CD4-positive, alpha-beta T cell treated with Interleukin-17A for 4 hours (primary cell): ENCODE data around the gene PLEK2.
"Not testable (repeated sequence)": the region's sequence is repeated elsewhere in the genome, so short reads cannot be mapped to it uniquely, and the experiment has no call there.

Experiments used
- DNase-seq: peaks from one replicate; pipeline ENCODE4 v3.0.0-alpha.2; 2020; ENCODE audit warnings: mixed read lengths

PLEK2 gene

DNA sequence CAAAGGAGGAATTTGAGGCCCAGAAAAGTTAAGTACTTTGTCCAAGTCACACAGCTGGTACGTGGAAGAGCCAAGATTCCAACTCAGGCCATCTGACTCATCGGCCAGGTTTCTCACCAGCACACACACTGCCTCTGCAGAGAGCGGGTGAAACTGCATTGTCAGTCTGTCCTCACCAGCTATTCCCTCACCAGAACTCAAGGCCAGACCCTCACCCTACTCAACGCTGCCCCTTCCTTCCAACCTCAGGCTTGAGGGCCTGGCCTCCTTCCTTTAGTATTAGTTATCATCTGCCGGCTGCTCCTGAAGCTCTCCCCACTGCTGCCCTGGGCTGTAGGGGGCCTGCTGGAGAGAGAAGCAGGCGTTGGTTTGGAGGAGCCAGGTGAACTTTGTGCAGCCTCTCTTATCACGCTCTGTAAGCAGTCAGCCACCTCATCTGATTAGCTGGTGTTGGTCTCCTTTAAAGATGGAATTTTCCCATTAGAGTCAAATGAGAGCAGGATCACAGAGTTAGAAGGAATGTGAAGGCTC, 16.6 kb upstream of the PLEK2 start:
- no peak for DNase-seq

DNA sequence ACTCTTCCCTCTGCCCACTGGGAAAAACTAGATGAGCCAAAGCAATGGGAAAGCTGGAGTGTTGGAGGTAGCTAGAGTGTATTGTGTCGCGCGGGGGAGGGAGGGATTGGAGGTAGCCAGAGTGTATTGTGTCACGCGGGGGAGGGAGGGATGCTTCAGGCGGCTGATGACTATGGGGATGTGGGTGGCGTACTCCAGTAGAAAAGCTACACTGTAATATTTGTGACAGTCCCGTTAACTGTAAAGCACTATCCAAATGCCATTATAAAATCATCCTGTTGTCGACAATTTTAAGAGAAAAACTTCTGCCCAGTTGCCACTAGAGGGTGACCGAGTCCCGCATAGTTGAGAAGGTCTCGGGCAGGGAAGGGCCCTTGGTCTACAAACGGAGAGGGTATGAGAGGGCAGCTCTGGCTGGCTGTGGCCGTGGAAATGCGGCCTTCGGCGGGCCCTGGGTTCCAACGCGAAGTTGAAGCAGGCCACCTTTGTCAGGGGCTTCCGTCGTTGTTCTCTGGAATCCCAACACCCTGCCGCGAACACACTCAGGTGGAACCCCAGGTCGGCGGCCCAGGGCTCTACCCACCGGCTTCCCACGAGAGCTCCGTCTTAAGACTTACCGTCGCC, 15.1 kb upstream of the PLEK2 start:
- peak; percentile 80 for DNase-seq

DNA sequence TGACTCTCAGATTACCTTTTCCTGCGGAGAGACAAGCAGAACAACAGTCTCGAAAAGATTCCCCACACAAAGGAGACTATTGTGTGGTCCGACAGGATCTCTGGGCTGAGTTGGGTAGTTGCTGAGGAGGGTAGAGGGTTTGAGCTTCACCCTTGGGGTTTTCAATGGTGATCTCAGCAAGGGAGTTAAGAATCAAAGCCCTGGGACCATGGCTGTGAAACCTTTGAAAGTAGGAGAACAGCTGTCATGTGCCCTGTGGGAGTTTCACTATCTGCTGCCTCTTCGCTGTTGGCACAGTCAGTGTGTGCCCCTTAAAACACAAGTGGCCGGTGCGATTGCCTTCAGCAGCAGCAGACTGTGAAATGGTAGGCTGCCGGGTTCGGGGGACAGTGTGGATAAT, 14.2 kb upstream of the PLEK2 start:
- DNase-seq = no peak

DNA sequence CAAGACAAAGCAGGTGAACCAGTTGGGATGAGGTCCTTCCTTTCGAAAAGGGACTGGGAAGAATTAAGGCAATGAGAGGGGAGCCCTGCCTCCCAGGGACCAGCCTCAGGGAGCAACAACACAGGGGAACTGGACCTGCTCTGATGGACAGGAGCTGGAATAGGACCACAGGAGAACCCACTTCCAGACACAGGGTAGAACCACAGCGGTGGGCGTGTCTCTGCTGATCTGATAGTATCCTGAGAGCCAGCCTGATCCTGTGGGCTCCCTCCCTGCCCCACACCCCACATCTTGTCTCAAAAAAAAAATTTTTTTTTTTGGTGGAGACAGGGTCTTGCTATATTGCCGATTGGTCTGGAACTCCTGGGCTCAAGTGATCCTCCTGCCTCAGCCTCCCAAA, 13.6 kb upstream of the PLEK2 start:
- no peak for DNase-seq

DNA sequence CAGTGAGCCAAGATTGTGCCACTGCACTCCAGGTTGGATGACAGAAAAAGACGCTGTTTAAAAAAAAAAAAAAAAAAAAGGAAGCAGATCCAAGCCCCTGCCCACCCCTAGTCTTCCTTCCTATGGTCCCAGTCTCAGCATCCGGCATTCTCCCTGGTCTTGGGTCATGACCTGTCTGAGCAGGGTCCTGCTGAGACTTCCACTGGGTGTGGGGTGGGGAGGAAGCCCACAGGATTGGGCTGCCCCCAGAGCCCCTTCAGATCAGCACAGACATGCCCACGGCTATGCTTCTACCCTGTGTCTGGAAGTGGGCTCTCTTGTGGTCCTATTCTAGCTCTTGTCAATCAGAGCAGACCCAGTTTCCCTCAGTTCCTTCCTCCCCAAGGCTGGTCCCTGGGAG, 12.6 kb upstream of the PLEK2 start:
- no peak for DNase-seq

DNA sequence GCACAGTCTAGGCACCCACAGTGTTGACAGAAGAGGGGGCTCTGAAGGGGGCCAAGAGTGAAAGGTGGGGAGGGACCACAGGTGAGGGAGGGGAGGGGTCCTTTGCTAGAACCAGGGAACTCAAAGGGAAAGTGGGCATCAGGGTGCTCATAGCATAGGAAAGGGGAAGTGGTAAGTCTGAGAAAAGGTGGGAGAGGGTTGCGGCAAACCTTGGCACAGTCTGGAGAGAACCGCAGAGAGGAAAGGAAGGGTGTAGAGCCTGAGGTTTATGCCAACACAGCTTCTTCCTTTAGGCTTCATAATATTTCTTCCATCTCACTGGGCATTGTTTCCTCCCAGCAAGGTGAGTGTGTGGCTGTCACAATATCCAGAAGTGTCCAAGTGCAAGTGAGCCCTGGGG, 11.5 kb upstream of the PLEK2 start:
- DNase-seq = no peak

DNA sequence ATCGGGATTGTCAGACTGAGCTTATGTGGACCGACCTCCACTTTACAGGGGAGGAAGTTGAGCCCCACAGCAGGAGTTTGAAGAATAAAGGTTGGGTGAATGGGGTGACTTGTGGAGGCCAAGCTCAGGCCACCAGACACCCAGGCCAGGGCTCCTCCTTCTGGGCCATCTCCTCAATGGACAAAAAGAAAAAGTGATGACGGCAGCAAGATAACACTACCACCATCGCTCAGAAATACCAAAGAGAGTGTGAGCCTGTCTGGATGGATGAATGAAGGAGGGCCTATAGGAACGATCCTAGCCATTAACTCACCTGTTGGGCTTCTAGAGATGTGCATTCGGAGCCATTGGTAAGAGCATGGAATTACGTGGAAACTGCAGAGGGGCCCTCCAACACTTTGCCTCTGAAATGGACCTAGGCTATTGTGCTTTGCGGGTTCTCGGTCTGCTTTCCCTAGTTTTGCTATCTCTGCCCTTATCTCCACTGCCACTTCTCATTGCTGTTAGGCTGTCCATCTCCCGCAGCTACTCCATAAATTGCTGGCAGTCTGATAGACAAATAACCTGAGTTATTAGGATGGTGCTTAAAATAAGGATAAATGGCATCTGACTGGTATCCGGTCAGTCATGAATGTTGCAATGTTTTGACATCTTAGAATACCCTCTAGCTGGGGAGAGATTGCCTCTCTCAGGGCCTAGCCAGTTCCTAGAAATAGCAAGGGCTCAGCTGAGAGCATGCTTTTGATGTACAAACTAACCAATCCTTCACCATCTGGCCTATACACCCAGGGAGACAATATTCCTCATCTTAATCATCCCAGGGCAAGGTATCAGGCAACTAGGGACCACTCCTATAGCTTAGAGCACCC, 9.6 kb upstream of the PLEK2 start:
- no peak for DNase-seq

DNA sequence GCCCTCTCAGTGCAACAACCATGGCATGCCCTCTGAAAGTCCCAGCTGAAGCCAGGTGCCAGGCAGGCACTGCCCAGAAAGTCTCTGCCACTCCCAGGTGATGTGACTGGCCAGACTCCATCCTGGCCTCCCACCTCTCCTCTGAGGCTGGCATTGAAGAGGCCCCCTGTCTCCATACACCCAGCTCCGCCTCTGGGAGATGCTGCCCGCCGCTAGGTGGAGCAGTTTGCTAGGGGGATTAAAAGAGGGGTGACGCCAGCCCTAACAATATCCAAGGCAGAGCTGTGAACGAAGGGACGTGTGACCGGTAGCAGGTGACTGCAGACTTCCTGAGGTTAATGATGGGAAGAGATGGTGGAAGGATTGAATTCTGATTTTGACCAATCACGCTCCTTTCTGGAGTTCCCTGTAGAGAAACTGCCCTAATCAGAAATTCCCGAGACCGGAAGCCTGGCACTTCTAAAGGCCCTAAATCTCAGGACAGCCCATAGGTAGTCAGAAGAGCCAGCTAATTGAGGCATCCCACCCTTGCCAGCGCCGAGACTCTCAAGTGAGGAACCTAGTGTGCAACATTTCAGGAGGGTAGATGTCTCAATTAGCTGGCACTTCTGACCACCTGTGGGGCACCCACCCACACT, 8.3 kb upstream of the PLEK2 start:
- peak; percentile 45 for DNase-seq

DNA sequence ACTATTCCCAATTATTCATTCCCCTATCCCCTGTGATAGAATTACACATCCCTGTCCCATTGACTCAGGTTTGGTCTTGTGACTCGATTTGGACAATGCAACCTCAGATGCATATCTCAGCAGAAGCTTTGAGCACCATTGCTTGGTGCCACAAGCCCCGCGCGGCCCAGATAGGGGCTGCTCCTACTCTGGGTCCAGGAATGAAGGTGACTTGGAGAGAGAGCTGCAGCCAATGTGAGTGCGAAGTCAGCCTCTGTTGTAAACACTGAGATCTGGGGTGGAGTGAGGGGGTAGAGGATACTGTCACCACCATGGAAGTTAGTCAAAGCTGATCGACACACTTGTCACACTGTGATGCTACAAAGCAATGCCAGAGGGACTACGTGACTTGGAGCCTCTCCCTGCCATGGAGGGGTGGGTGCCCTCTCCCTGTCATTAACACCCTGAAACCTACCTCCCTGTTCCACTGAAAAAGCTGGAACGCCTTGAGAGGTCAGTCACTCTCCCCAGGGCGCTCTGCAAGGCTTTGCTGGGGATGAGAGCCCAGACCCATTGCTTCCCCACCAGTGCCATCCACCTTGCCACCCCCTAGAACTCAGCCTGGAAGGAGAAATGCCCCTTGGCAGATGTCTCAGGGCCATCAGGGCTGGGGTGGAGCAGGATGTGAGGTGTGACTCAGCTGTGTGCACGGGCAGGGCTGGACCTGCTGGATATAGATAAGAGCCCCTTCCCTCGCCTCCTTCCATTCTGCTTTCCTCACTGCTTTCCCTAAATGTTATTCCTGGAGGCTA, 6.6 kb upstream of the PLEK2 start:
- no peak for DNase-seq

DNA sequence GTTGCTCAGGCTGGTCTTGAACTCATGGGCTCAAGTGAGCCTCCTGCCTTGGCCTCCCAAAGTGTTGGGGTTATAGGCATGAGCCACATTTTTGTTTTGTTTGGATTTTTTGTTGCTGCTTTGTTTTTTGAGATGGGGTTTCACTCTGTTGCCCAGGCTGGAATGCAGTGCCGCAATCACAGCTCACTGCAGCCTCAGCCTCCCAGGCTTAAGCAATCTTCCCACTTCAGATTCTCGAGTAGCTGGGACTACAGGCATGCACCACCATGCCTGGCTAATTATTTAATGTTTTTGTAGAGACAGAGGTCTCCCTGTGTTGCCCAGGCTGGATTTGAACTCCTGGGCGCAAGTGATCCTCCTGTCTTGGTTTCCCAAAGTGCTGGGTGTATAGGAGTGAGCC, 5.7 kb upstream of the PLEK2 start:
- no peak for DNase-seq

DNA sequence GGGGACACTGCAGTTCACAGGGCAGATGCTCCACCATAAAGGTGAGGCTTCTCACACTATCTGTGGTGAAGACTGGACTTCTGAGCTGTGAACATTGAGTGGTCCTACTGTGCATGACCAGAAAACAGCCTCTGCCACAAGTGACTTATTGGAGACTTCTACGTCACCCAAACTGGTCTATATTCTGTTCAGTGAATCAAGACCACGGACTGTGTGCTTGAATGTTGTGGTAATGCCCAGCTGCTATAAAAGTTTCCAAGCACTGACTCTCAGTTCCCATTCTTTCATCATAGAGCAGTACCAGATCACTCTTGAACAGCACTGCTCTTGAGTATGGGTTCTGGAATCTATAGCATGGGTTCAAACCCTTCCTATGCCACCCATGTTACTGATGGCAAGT, 4.8 kb upstream of the PLEK2 start:
- no peak for DNase-seq

DNA sequence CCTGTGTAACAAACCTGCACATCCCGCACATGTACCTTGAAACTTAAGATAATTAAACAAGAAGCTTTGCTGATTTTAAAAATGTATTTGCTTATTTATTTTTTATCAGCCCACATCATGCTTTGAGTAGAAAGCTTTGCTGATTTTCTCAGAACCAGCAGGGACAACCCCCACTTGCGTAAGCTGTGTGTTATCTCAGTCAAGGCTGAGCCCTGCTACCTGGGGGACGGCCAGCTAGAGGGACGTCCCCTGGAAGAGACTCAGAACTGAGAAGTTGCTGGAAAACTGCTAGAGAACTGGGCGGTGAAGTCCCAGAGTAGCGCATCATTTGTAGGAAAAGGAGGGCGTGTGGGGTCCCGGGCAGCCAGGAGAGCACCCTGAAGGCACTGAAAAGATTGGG, 4.1 kb upstream of the PLEK2 start:
- no peak for DNase-seq

DNA sequence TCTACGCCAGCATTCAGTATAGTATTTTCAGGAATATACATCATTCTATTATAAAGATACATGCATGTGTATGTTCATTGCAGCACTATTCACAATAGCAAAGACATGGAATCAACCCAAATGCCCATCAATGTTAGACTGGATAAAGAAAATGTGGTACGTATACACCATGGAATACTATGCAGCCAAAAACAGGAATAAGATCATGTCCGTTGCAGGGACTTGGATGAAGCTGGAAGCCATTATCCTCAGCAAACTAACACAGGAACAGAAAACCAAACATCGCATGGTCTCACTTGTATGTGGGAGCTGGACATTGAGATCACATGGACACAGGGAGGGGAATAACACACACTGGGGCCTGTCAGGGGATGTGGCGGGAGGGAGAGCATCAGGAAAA, 3.6 kb upstream of the PLEK2 start:
- not testable (repeated sequence) for DNase-seq

DNA sequence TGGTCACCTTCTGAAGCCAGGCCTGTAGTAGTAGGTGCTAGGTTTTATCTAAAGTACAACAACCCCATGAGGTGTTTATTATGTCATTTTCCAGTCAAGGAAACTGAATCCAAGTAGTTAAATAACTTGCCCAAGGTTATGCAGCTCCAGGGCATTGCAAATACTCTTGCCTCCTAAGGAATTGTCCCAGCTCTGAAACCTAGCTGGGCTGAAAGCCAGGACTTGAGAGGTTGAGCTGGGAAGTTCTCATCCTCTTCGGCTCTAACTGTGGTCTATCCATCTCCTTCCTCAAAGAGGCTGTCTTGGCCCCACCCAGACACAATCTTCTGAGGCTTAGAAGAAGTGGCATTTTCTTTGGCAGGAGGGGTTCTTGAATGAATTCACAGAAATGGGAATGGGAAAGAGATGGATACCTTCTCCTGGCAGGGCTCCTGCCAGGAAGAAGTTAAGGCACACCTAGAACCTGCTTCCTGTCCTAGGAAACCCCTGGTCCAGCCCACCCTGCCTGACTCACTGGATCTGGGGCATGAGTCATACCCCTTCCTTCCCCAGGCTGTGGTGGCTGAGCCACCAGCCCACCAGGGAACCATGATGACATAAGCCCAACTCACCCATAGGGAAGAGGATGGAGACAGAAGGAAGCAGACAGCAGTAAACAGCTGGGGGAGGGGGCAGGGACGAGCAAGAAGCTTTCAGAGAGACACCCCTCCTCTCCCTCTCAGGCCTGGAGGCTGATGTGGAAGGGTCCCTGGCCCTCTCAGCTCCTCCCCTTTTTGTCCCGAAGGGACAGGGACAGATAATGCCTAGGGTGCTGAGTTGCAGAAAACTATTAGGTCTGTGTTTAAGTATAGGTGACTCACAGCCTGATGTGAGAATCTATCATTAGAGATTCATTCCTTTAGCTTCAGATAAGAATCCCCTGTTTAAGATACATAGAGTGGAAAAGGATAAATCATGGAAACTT, 2.1 kb upstream of the PLEK2 start:
- peak; percentile 53 for DNase-seq

DNA sequence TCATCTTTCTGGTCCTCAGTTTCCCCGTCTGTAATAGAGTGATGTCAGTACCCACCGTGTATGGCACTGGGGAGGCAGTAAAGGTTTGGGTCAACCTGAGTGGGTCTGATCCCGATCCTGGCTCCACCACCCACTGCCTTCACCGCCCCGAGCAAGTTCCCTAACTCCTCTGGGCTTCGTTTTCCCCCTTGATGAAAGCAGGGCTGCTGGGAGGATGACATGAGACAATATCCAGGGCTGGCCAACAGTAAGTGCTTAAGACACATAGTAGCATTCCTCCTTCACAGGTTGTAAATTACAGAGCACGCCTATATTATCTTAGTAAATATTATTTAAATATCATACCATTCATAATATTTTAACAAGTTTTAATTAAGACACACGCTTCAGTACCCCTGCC, 595 bp downstream of the PLEK2 start:
- DNase-seq = no peak

DNA sequence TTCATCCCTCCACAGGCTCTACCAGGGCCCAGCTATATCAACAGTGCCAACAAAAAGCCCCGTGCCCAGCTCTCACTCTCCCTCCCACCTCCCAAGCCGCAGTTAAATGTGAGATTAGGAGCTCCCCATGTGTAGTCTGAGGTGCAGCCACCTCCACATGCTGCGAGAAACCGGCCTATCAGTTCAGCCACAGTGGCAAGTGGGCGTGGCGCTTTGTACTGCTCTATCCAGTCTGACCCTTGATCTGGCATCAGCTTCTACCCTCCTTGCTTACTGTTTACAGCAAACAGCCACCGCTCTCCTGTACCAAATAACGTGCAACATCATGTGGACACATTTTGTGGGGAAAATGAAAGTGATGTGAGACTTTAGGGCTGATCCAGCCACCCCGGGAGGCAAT, 1.7 kb downstream of the PLEK2 start:
- no peak for DNase-seq

DNA sequence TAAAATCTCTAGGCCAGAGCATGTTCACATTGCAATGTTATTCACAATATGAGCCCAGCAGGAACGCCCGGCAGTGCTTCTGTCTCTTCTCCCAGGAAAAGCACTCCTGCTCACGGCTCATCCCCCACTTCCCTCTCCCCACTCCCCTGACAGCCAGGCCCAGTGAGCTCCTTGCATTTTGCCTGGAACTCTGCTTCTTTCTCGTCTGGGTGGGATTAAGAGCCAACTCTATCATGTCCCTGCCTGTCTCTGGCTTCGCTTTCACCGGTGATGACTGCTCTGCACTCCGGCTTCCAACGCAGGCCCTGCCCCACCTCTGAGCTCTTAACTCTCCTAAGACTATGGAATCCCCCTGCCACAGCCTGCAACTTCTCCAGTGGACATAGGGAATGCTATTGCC, 2.5 kb downstream of the PLEK2 start:
- DNase-seq = no peak

DNA sequence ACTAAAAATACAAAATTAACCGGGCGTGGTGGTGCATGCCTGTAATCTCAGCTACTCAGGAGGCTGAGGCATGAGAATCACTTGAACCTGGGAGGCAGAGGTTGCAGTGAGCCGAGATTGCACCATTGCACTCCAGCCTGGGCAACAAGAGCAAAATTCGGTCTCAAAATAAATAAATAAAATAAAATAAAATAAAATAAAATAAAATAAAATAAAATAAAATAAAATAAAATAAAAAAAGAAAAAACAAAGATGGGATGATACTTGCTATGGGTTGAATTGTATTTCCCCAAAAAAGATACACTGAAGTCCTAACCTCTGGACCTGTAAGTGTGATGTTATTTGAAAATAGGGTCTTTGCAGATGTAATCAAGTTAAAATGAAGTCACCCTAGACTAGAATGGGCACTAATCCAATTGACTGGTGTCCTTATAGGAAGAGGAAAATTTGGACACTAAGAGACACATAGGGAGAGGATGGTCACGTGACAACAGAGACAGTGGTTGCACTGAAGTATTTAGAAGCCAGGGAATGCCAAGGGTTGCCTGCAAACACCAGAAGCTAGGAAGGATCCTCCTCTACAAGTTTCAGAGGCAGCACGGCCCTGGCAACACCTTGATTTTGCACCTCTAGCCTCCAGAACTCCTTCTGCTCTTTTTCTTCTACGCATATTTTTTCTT, 3.7 kb downstream of the PLEK2 start:
- DNase-seq = not testable (repeated sequence)

DNA sequence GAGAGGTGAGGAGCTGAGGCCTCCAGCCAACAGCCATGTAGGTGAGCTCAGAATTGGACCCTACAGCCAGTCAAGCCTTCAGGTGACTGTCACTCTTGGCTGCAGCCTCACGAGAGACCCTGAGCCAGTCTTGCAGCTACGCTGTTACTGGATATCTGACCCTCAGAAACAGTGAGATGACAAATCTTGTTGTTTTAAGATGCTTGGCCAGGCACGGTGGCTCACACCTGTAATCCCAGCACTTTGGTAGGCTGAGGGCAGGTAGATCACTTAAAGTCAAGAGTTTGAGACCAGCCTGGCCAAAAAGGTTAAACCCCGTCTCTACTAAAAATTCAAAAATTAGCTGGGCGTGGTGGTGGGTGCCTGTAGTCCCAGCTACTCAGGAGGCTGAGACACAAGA, 6.2 kb downstream of the PLEK2 start:
- DNase-seq = no peak

DNA sequence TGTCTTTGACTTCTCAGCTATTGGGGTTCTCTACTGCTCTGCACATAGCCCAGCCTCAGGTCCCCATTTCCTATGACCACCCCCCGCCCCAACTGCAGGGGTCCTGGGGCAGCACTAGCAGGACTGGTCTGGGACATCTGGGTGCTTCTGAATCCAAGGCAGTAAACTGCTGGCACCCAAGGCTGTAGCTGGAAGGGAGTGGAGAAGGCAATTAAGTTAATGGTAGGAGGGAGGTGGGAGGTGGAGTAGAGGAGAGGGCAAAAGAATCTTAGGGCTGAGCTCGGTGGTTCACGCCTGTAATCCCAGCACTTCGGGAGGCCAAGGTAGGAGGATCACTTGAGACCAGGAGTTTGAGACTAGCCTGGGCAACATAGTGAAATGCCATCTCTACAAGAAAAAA, 11.5 kb downstream of the PLEK2 start:
- DNase-seq = no peak

DNA sequence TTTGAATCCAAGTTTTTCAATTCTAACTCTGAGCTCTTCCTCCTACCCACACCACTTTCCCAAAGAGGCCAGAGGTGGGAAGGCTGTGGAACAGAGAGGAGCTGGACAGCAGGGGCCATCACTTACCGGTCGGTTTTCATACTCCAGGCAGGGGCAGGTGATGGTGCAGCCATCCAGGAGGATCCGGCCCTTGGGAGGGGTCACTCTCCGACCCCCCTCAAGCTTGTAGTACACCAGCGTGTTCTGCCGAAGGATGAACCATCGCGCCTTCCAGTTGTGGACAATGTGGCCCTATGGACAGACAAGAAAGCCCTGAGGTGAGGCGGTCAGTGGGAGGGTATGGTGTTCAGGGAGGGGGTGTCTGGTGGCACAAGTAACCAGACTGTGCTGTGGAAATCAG, 14.4 kb downstream of the PLEK2 start:
- no peak for DNase-seq
